IMR-90 (cell line): Measurements from ENCODE around the gene PCBP3. TPM values are rescaled to one million over a fixed set of nuclear protein-coding genes. Genes with fewer than 3 reads are reported as not detected.
A peak's percentile ranks its signal among the peaks of the same experiment; 100 is the strongest.

Source experiments
- ATAC-seq: fragments of 200-7000 bp; cut with Tn5 transposase; 2 replicates; pipeline ENCODE4 v1.9.1; 2020; ENCODE audit warnings: low read depth, mild to moderate bottlenecking, moderate library complexity
- BruUV-seq: library from RNA; stranded (reverse); fragments of 400-500 nt; replicated peaks from 2 replicates; lab custom pipeline; 2021; lab: Mats Ljungman, UMichigan
- CTCF ChIA-PET: fragments of 300-600 bp; formaldehyde crosslinking; extraction: SDS; loops from one replicate; lab custom pipeline; 2021; ENCODE audit warnings: antibody characterized with exemption; lab: Yijun Ruan, JAX
- POLR2A ChIA-PET: fragments of 300-600 bp; sonication (Branson Sonifier 250); formaldehyde crosslinking; loops from one replicate; lab custom pipeline; 2022; ENCODE audit warnings: antibody characterized with exemption; ENCODE audit not compliant: unreplicated experiment; lab: Charles Lee
- DNase-seq: peaks from one replicate; pipeline ENCODE4 v3.0.0; 2013
- H2AFZ ChIP-seq: replicated peaks from 2 replicates; pipeline ENCODE3; 2013; ENCODE audit warnings: low read length, mild to moderate bottlenecking; ENCODE audit not compliant: poor library complexity
- H2AK5ac ChIP-seq: 2 replicates; pipeline ENCODE4 v1.6.1; 2013; ENCODE audit warnings: low read depth, low read length, inconsistent platforms
- H2AK9ac ChIP-seq: replicated peaks from 2 replicates; pipeline ENCODE3; 2013; ENCODE audit warnings: mild to moderate bottlenecking, low read depth, low read length, moderate library complexity; ENCODE audit not compliant: poor library complexity
- H2BK120ac ChIP-seq: 2 replicates; pipeline ENCODE4 v1.6.1; 2013; ENCODE audit warnings: low read depth, low read length, inconsistent platforms
- H2BK15ac ChIP-seq: 3 replicates; pipeline ENCODE4 v1.6.1; 2013; ENCODE audit warnings: low read depth, low read length, inconsistent platforms
- H2BK20ac ChIP-seq: 2 replicates; pipeline ENCODE4 v1.6.1; 2013; ENCODE audit warnings: low read depth, mild to moderate bottlenecking, inconsistent platforms, low read length, moderate library complexity
- H2BK5ac ChIP-seq: 2 replicates; pipeline ENCODE4 v1.6.1; 2013; ENCODE audit warnings: mild to moderate bottlenecking, low read depth, low read length, inconsistent platforms; ENCODE audit not compliant: poor library complexity, severe bottlenecking
- H3K14ac ChIP-seq: replicated peaks from 2 replicates; pipeline ENCODE4 v1.6.1; 2013; ENCODE audit warnings: low read depth, low read length, inconsistent platforms
- H3K18ac ChIP-seq: 2 replicates; pipeline ENCODE4 v1.6.1; 2013; ENCODE audit warnings: low read depth, low read length, control low read depth
- H3K23ac ChIP-seq: 2 replicates; pipeline ENCODE4 v1.6.1; 2013; ENCODE audit warnings: low read depth, low read length, inconsistent platforms
- H3K27ac ChIP-seq: 2 replicates; pipeline ENCODE4 v1.5.1; 2013; ENCODE audit warnings: mild to moderate bottlenecking, control low read depth, low read length; ENCODE audit not compliant: insufficient read depth
- H3K27me3 ChIP-seq: 2 replicates; pipeline ENCODE4 v1.6.1; 2013; ENCODE audit warnings: low read length; ENCODE audit not compliant: control insufficient read depth, insufficient read depth
- H3K36me3 ChIP-seq: 2 replicates; pipeline ENCODE4 v1.6.1; 2013; ENCODE audit warnings: low read length, mixed read lengths; ENCODE audit not compliant: control insufficient read depth, insufficient read depth
- H3K4ac ChIP-seq: 2 replicates; pipeline ENCODE4 v1.6.1; 2013; ENCODE audit warnings: low read depth, low read length, inconsistent platforms
- H3K4me1 ChIP-seq: 2 replicates; pipeline ENCODE4 v1.6.1; 2013; ENCODE audit warnings: low read length, mixed read lengths; ENCODE audit not compliant: control insufficient read depth, insufficient read depth
- H3K4me2 ChIP-seq: 2 replicates; pipeline ENCODE4 v1.6.1; 2013; ENCODE audit warnings: low read depth, mild to moderate bottlenecking, control low read depth, low read length, moderate library complexity
- H3K4me3 ChIP-seq: 2 replicates; pipeline ENCODE4 v1.5.1; 2013; ENCODE audit warnings: low read depth, mild to moderate bottlenecking, control low read depth, low read length, moderate library complexity; ENCODE audit not compliant: insufficient read depth
- H3K56ac ChIP-seq: 2 replicates; pipeline ENCODE4 v1.6.1; 2013; ENCODE audit warnings: low read length, inconsistent platforms; ENCODE audit not compliant: insufficient read depth; ENCODE audit errors: extremely low read depth
- H3K79me1 ChIP-seq, 2 experiments: 2 replicates each; pipeline ENCODE4 v1.6.1; 2013; ENCODE audit warnings: low read length in 2 of 2, inconsistent platforms in 1 of 2, low read depth in 1 of 2
- H3K9ac ChIP-seq: 2 replicates; pipeline ENCODE4 v1.6.1; 2013; ENCODE audit warnings: low read depth, low read length, control low read depth
- H3K9me1 ChIP-seq: 2 replicates; pipeline ENCODE4 v1.6.1; 2013; ENCODE audit warnings: low read length, inconsistent platforms; ENCODE audit not compliant: insufficient read depth
- H3K9me3 ChIP-seq: 2 replicates; pipeline ENCODE4 v1.6.1; 2013; ENCODE audit warnings: low read length; ENCODE audit not compliant: control insufficient read depth, insufficient read depth
- H4K20me1 ChIP-seq: 2 replicates; pipeline ENCODE4 v1.6.1; 2013; ENCODE audit warnings: low read length, inconsistent platforms; ENCODE audit not compliant: insufficient read depth
- H4K5ac ChIP-seq: 2 replicates; pipeline ENCODE4 v1.6.1; 2013; ENCODE audit warnings: mild to moderate bottlenecking, low read depth, low read length, control low read depth
- H4K8ac ChIP-seq, 2 experiments: 2 replicates each; pipeline ENCODE4 v1.6.1; 2013; ENCODE audit warnings: low read depth in 2 of 2, low read length in 2 of 2, control low read depth in 1 of 2, inconsistent platforms in 1 of 2
- H4K91ac ChIP-seq: 2 replicates; pipeline ENCODE4 v1.6.1; 2013; ENCODE audit warnings: low read depth, low read length, inconsistent platforms; ENCODE audit not compliant: insufficient read depth
- CHD1 ChIP-seq: IDR thresholded peaks from 2 replicates; pipeline ENCODE4 v1.6.1; 2012; ENCODE audit warnings: low read depth, low read length, improper control_type of control experiment
- CTCF ChIP-seq: conservative IDR thresholded peaks from 2 replicates; pipeline ENCODE4 v1.5.1; 2012; ENCODE audit warnings: mild to moderate bottlenecking, low read depth, low read length, improper control_type of control experiment
- ELK1 ChIP-seq: fragments of 150-350 bp; IDR thresholded peaks from 2 replicates; pipeline ENCODE4 v1.6.1; 2016; ENCODE audit warnings: low read depth, mild to moderate bottlenecking, low read length, moderate library complexity, borderline replicate concordance
- MAFK ChIP-seq: IDR thresholded peaks from 2 replicates; pipeline ENCODE4 v1.6.1; 2012; ENCODE audit warnings: low read depth, low read length, improper control_type of control experiment
- RAD21 ChIP-seq: IDR thresholded peaks from 2 replicates; pipeline ENCODE4 v1.6.1; 2012; ENCODE audit warnings: low read length, improper control_type of control experiment
- WGBS, 2 experiments: methylation state at CpG; one replicate each; pipeline versions ENCODE4 v1.1.5 to v1.1.7; 2013; ENCODE audit warnings: missing lambda C conversion rate in 2 of 2; ENCODE audit not compliant: insufficient read length in 1 of 2; ENCODE audit errors: extremely low coverage in 2 of 2; 5-methylcytosine and 5-hydroxymethylcytosine counted together
- dilution Hi-C: fragments of 300-500 bp; cut with HindIII; formaldehyde crosslinking; loops from one replicate; pipeline ENCODE4 v1.14.3; 2018; ENCODE audit warnings: low sequenced_read_pairs; ENCODE audit not compliant: unreplicated experiment
- in situ Hi-C: fragments of 300-500 bp; cut with MboI; formaldehyde crosslinking; loops from 3 replicates; pipeline ENCODE4 v1.14.3; 2019; ENCODE audit warnings: low sequenced_read_pairs, inconsistent platforms, mixed read lengths
- intact Hi-C: fragments of 100-400 bp; cut with micrococcal nuclease; formaldehyde crosslinking; loops from 2 replicates; pipeline ENCODE4 v1.10.0; 2022
- polyA plus RNA-seq, 3 experiments: library from polyadenylated mRNA; depleted of rRNA; stranded (reverse); fragments of >200 nt; gene quantifications; 2 replicates each; pipeline ENCODE4 v1.2.3, GENCODE V29; 2012; ENCODE audit warnings: low replicate concordance in 1 of 3
- total RNA-seq: library from RNA; depleted of rRNA; stranded (reverse); fragments of >200 nt; gene quantifications from 2 replicates; pipeline ENCODE4 v1.2.3, GENCODE V29; 2012

The PCBP3 gene
- total and polyA plus RNA-seq, 2 of the 4 experiments (the other 2 are of a cell fraction): 2.9 to 3.9 TPM

- Histone ChIP-seq H2BK5ac (peak overlapping the region; percentile 29), H4K20me1 (peaks cover 88% of the 10 kb centered on the region), H3K79me1 (peaks cover 14 to 82% of the 10 kb centered on the region in 2 experiments; a peak in 3 of 4 replicates), H3K27ac (peak overlapping the region; percentile 5; the same call in 1 of the 2 replicates), H3K9me1 (peaks cover 18% of the 10 kb centered on the region; the same call in 1 of the 2 replicates), H3K56ac (no peak overlapping the region), H3K14ac (no peak overlapping the region), H3K36me3 (peaks cover 89% of the 10 kb centered on the region), H3K23ac (no peak overlapping the region), H2BK20ac (no peak overlapping the region), H4K91ac (no peak overlapping the region), H4K5ac (no peak overlapping the region), H3K9ac (no peak overlapping the region), H3K4me3 (no peak overlapping the region), H3K4ac (no peak overlapping the region), H3K4me1 (peaks cover 22% of the 10 kb centered on the region), H3K4me2 (no peak overlapping the region), H2AK5ac (0 out of 2 replicates have a peak overlapping the region, but pooled peaks have one; percentile 33), H2AK9ac (no peak overlapping the region), H3K27me3 (no peaks in the 10 kb centered on the region), H4K8ac (no peak overlapping the region; a peak in 1 of 4 replicates), H2BK15ac (no peak overlapping the region), H2AFZ (no peak overlapping the region), H3K9me3 (no peaks in the 10 kb centered on the region), H3K18ac (no peak overlapping the region), H2BK120ac (no peak overlapping the region)
- no peak for TF ChIP-seq CHD1
- TF ChIP-seq MAFK: no peak
- TF ChIP-seq CTCF: no peak
- TF ChIP-seq RAD21: no peak
- TF ChIP-seq ELK1: no peak
- ATAC-seq (no peak), DNase-seq (no peak)
- POLR2A ChIA-PET: no interaction called here
- BruUV-seq: no TSS peak
- in situ Hi-C loops (no loop called here), intact Hi-C loops (no loop called here), dilution Hi-C loops (no loop called here)
- CTCF ChIA-PET: no interaction called here
- 92% methylated on average over 12 of the region's 36 CpGs; no CpG with 5 or more reads in 1 of the 2 experiments for WGBS, 2 experiments
Measured at GRCh38 chr21:45988366-45989347, 345.1 kb downstream of the PCBP3 start.
